HFF-Myc (cell line): ENCODE data around the gene ATF7IP.
"Not testable (repeated sequence)": the region's sequence is repeated elsewhere in the genome, so short reads cannot be mapped to it uniquely, and the experiment has no call there.

ENCODE experiments used
- DNase-seq: peaks from one replicate; pipeline ENCODE4 v3.0.0-alpha.2; 2011; ENCODE audit warnings: low read depth; ENCODE audit errors: extremely low read depth
- H3K4me3 ChIP-seq: replicated peaks from 2 replicates; pipeline ENCODE4 v1.5.1; 2011; ENCODE audit warnings: low read depth, mild to moderate bottlenecking, control low read depth, low read length
- TF ChIP-seq, protein P1 (sequence below): IDR thresholded peaks from 2 replicates; pipeline ENCODE4 v1.5.1; 2012; ENCODE audit warnings: mild to moderate bottlenecking, low read depth, low read length, control low read depth; ENCODE audit errors: missing control alignments

Gene ATF7IP

GRCh38 chr12:14394317-14395073 lies 29.0 kb downstream of the ATF7IP start:
- TF ChIP-seq, protein P1, sequence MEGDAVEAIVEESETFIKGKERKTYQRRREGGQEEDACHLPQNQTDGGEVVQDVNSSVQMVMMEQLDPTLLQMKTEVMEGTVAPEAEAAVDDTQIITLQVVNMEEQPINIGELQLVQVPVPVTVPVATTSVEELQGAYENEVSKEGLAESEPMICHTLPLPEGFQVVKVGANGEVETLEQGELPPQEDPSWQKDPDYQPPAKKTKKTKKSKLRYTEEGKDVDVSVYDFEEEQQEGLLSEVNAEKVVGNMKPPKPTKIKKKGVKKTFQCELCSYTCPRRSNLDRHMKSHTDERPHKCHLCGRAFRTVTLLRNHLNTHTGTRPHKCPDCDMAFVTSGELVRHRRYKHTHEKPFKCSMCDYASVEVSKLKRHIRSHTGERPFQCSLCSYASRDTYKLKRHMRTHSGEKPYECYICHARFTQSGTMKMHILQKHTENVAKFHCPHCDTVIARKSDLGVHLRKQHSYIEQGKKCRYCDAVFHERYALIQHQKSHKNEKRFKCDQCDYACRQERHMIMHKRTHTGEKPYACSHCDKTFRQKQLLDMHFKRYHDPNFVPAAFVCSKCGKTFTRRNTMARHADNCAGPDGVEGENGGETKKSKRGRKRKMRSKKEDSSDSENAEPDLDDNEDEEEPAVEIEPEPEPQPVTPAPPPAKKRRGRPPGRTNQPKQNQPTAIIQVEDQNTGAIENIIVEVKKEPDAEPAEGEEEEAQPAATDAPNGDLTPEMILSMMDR: no peak
- H3K4me3 ChIP-seq: no peak overlapping the region
- DNase-seq: peak; percentile 71

DNA sequence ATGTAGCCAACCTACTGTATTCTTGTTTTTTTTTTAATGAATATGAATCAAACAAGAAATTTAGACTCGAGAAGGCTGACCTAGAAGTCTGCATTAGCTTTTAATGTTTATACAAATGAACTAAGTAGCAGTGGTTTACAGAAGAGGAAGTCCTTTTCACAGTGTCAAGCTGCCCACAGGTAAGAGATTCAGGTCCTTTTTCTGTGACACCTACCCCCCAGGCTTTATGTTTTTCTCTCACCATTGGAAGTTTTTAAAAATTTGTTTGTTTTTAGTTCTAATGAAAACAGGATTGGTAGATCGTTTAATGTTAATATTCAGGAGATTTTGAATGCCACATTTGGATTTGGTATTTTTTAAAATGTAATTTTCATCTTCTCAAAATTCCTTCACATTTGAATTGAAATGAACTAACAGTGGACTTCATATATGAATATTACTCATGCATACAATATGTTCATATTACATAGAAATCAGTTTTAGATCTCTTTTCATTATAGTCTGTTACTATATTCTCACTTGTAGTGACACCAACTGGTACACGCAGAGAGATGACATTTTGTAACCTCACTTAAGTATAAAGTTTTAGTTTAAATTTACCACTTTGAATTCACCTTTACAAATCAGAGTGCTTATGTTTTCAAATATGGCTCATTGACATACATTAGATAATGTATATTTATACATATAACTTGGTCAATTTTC lies 29.7 kb downstream of the ATF7IP start:
- TF ChIP-seq, protein P1: no peak
- no peak for DNase-seq
- H3K4me3 ChIP-seq: no peak overlapping the region

GRCh38 chr12:14396071-14396470 lies 30.6 kb downstream of the ATF7IP start:
- DNase-seq: no peak
- TF ChIP-seq, protein P1: no peak
- no peak overlapping the region for H3K4me3 ChIP-seq

- DNase-seq: no peak
- TF ChIP-seq, protein P1: no peak
- no peak overlapping the region for H3K4me3 ChIP-seq
Measured at GRCh38 chr12:14399871-14400270, 34.4 kb downstream of the ATF7IP start.

DNA sequence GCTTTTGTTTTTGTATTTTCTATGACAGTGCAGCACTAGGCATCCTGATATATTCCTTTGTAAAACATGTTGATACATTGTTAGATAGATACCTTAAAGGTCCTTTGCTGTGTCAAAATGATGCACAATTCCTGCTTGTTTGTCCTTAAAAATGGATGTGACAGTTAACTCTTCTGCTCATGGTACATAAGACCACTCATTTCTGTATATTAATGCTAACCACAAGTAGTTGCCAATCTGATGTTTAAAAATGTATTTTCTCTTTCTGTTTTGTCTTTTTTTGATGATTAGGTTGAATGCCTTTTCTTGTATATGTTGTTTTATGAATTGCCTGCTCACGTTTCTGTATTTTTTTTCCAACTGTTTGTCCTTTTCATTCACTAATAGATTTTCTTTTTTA lies 35.1 kb downstream of the ATF7IP start:
- TF ChIP-seq, protein P1: no peak
- no peak overlapping the region for H3K4me3 ChIP-seq
- no peak for DNase-seq

GRCh38 chr12:14401267-14401666 lies 35.8 kb downstream of the ATF7IP start:
- not testable (repeated sequence) for H3K4me3 ChIP-seq, DNase-seq

- no peak overlapping the region for H3K4me3 ChIP-seq
- DNase-seq: no peak
- TF ChIP-seq, protein P1: no peak
Measured at GRCh38 chr12:14402697-14403096, 37.2 kb downstream of the ATF7IP start.
